GM12864 (cell line): Measurements from ENCODE around the gene PDK4.
"Not testable (repeated sequence)": the region's sequence is repeated elsewhere in the genome, so short reads cannot be mapped to it uniquely, and the experiment has no call there.

Source experiments
- DNase-seq: peaks from one replicate; pipeline ENCODE4 v3.0.0-alpha.2; 2011; ENCODE audit warnings: low read depth
- H3K4me3 ChIP-seq: 2 replicates; pipeline ENCODE4 v1.5.1; 2011; ENCODE audit warnings: mild to moderate bottlenecking, low read depth, low read length, control low read depth
- TF ChIP-seq, protein P1 (sequence below): IDR thresholded peaks from 2 replicates; pipeline ENCODE4 v1.5.1; 2011; ENCODE audit warnings: low read depth, mild to moderate bottlenecking, moderate library complexity, low read length, control low read depth, inconsistent platforms; ENCODE audit errors: missing control alignments

PDK4 gene

DNA sequence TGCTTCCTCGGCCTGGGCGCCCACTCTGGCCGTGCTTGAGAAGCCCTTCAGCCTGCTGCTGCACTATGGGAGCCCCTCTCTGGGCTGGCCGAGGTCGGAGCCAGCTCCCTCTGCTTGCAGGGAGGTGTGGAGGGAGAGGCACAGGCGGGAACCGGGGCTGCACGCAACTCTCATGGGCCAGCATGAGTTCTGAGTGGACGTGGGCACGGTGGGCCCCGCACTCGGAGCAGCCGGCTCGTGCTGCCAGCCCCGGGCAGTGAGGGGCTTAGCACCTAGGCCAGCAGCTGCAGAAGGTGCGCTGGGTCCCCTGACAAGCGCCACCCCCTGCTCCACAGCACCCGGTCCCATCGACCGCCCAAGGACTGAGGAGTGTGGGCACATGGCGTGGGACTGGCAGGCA is 9.0 kb upstream of the PDK4 start:
- no peak for DNase-seq
- H3K4me3 ChIP-seq = no peak overlapping the region
- TF ChIP-seq, protein P1, sequence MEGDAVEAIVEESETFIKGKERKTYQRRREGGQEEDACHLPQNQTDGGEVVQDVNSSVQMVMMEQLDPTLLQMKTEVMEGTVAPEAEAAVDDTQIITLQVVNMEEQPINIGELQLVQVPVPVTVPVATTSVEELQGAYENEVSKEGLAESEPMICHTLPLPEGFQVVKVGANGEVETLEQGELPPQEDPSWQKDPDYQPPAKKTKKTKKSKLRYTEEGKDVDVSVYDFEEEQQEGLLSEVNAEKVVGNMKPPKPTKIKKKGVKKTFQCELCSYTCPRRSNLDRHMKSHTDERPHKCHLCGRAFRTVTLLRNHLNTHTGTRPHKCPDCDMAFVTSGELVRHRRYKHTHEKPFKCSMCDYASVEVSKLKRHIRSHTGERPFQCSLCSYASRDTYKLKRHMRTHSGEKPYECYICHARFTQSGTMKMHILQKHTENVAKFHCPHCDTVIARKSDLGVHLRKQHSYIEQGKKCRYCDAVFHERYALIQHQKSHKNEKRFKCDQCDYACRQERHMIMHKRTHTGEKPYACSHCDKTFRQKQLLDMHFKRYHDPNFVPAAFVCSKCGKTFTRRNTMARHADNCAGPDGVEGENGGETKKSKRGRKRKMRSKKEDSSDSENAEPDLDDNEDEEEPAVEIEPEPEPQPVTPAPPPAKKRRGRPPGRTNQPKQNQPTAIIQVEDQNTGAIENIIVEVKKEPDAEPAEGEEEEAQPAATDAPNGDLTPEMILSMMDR = no peak

DNA sequence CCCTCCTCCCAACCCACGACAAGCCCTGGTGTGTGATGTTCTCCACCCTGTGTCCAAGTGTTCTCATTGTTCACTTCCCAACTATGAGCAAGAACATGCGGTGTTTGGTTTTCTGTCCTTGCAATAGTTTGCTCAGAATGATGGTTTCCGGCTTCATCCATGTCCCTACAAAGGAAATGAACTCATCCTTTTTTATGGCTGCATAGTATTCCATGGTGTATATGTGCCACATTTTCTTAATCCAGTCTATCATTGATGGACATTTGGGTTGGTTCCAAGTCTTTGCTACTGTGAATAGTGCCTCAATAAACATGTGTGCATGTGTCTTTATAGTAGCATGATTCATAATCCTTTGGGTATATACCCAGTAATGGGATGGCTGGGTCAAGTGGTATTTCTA is 8.5 kb upstream of the PDK4 start:
- H3K4me3 ChIP-seq, DNase-seq: not testable (repeated sequence)

DNA sequence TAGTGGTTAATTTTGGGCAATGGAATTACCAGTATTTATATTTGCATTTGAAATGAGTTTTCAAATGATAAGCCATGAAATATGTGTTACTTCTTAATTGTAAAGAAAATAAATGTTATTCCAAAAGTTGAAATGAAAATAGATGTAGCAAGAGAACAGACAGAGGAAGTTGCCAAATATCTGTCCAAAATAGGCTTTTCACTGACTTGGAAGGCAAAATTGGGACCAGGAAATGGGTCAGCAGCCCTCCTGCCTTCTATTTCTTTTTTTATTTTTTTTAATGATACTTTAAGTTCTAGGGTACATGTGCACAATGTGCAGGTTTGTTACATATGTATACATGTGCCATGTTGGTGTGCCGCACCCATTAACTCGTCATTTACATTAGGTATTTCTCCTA is 8.1 kb upstream of the PDK4 start:
- not testable (repeated sequence) for DNase-seq, H3K4me3 ChIP-seq

DNA sequence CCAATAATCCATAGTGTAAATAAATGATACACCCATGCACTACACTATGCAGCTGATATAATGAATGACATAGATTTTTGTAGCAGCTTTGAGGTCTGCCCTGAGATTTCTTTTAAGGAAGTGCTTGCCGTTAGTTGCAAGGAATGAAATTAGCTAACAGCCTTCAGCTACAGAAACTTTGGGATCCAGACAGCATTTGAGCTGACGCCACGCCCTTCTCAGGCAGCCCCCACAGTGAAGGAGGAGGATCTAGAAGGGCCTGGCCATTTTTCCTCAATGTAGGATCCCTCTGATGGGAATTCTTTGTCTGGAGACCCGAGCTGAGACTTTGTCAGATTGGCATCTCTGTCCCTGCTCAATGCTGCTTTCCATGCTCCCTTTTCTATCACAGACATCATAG is 6.1 kb upstream of the PDK4 start:
- H3K4me3 ChIP-seq = no peak overlapping the region
- TF ChIP-seq, protein P1 = no peak
- no peak for DNase-seq

DNA sequence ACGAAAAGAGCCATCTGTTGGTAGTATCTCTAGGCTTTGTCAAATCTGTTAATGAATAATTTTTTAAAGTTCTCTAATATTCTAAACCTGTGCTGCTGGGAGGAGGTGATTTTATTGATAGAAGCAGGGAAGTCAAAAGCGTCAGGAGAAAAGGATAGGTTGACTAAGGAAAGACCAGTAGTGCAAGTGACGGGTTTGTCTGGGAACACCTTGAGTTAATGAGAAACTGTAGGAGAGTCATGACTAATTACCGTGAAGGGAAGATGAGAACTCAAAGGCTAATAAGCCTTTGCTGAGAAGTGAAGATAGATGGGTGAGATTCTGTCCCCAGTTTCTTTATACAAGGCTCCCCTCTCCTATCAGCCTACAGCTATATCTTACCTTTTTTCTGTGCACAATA is 5.0 kb upstream of the PDK4 start:
- no peak for DNase-seq
- TF ChIP-seq, protein P1 = no peak
- H3K4me3 ChIP-seq = no peak overlapping the region

DNA sequence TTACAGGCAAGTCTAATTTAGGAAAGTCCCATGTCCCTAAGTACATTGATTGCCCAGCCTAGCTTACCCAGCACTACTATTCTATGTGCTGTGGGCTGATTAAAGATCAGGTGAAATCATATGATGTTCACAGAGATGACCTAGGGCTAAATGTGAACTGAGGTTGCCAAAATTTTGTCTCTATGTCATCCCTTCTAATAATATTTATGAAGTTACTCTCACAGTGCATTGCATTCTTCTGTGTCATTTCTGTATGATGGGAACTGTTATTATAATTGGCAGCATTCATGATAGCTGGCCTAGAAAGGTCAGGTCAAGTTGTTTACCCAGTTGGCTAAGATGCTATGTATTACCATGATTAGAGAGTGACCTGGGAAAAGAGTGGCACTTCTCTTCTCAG is 2.8 kb upstream of the PDK4 start:
- DNase-seq = no peak
- H3K4me3 ChIP-seq = no peak overlapping the region
- TF ChIP-seq, protein P1 = no peak

DNA sequence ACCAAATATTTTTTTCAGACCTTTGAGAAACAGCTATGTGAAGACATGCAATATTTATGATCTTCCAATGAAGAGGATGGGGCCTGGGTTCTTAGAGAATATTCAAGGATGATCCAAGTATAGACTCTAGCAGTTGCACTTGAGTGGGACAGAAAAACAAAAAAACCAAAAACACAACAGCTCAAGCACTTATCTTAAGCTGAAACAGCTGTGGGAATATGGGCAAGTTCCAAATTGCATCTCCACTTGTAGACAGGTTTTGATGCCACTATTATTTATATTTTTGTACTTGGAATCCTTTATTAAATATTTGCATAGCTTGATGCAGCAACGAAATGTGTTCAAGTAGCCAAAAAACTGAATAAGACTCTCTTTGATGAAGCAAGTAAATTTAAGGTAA is 2.2 kb upstream of the PDK4 start:
- H3K4me3 ChIP-seq = no peak overlapping the region
- TF ChIP-seq, protein P1 = no peak
- DNase-seq = no peak

DNA sequence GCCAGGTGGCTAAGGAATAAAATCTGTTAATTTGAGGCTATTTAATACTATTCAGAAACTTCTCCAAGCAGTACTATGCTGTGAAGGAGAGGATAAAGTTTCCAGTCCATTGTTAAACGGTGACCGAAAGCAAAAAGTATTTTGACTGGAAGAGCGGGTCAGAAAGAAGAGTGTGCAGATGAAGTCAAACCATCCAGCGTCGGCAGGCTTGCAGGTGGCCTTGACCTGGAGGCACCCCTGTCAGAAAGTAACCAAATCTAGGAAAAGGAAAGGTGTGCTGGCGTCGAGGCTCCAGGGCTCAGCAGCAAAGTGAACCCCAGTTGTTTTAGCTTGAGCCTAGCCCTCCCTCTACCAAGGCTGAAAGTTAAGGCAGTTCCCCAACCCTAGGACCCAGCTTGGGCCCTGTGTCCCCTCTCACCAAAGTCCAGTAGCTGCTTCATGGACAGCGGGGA is 544 bp downstream of the PDK4 start:
- TF ChIP-seq, protein P1 = no peak
- no peak overlapping the region for H3K4me3 ChIP-seq
- DNase-seq = no peak
